NCI-H187 (cell line): ENCODE data around the gene LRRK1.

ENCODE experiments used
- DNase-seq, 2 experiments: peaks; one replicate each; lab custom pipeline; 2025; lab: John Stamatoyannopoulos, UW

The LRRK1 gene

DNA sequence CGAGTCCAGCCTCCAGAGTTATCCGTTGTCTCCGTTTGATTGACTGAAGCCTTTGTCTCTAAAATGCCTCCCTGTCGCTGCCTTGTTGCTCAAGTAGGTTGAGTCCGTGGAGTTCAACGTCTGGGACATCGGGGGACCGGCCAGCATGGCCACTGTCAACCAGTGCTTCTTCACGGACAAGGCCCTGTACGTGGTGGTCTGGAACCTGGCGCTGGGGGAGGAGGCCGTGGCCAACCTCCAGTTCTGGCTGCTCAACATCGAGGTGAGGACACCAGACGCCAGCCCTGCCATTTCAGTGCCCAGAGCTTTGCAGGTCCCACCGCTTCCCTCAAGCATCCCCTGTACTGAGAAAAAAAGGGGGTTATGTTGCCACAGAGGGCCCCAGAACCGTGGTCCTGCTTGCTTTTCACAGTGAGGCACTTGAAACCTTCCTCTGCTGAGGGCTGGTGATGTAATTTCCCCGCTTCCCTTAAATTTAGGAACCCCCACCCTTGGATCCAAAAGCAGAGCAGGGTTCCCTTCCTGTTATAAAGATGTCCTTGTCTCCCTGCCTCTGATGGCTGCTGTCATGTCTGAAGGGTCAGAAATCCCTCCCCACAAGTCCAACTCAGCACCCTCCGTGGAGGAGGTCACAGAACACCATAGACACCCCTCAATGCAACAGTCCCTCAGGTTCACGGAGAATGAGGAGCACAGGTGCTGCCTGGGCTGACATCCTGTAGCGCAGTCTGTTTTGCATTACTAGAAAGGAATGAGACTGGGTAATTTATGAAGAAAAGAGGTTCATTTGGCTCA is 105.7 kb downstream of the LRRK1 start:
- no peak for DNase-seq

DNA sequence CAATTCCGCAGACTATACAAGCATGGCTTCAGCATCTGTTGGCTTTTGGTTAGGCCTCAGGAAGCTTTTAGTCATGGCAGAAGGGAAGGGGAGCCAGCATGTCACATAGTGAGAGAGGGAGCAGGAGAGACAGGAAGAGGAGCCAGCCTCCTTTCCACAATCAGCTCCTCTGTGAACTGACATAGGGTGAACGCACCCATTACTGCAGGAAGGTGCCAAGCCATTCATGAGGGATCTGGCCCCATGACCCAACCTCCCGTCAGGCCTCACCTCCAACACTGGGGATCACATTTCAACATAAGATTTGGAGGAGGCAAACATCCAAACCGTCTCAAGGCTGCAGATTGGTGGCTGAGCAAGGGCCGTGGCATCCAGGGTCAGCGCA is 106.3 kb downstream of the LRRK1 start:
- DNase-seq = no peak

DNA sequence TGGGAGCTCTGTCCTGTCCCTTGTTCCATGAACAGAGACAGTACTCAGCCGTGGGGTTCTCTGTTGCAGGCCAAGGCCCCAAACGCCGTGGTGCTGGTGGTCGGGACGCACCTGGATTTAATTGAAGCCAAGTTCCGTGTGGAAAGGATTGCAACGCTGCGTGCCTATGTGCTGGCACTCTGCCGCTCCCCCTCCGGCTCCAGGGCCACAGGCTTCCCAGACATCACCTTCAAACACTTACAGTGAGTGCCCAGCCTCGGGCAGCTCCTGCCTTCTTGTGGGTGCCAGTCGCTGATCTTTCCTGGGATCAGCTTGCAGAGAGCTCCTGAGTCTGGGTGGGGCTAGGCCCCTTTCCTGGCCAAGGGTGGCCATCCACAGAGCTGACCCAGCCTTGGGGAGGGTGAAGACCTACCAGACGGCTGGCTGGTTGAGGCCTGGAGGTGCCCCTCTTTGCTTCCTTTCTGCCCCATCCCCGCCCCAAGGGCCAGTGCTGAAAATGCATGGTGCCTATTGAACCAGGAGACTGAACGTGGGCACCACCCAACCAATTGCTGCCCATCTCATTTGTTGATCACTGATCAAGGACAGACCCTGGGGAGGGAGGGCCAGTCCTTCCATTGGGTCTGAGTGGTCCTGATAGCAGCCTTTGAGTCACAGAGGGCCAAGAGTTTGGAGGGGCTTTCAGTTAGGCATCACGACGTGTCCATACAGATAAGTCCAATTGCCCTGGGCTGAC is 106.9 kb downstream of the LRRK1 start:
- DNase-seq = no peak

DNA sequence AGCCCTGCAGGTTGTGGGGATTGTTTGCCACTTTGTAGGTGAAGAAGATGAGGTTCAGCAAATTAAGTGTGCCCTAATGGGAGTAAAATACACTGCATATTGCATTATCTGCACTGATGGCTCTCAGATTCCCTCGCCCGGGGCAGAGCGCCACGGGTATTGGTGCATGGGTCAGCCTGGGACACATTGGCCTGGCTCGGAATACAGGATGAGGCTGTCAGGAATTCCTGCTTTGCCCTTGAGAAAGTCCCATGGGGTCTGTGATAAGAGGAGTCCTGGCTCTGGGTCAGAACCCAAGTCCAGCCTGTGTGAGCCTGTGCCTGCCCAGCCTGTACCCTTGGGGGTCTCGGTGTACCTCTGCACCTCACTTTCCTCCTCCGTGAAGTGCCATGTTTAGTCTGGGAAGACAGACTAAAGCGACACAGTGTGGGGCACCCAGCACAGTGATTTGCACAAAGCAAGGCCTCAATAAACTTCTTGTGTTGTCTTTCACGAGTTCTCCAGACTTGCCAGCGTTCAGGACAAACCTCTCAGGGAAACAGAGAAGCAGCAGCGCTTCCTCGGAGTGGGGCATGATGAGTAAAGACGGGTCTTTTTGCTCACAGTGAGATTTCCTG is 107.6 kb downstream of the LRRK1 start:
- no peak for DNase-seq

DNA sequence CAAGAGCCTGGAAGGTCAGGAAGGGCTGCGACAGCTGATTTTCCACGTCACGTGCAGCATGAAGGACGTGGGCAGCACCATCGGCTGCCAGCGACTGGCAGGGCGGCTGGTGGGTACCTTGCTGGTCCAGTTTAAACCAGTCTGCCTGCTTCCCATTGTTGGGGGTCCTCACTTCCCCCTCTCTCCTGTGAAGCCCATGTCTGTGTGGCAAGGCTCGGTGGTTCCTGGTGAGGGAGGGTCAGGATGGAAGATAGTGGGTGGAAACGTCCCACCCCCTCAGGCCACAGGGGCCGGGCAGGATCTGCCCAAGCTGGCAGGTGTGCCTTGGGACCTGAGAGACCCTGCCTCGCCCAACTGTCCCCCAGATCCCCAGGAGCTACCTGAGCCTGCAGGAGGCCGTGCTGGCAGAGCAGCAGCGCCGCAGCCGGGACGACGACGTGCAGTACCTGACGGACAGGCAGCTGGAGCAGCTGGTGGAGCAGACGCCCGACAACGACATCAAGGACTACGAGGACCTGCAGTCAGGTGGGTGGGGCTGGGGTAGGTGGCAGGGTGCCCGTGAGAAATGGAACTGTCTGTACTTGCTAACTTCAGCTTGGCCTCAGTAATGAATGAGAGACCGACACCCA is 108.2 kb downstream of the LRRK1 start:
- no peak for DNase-seq

DNA sequence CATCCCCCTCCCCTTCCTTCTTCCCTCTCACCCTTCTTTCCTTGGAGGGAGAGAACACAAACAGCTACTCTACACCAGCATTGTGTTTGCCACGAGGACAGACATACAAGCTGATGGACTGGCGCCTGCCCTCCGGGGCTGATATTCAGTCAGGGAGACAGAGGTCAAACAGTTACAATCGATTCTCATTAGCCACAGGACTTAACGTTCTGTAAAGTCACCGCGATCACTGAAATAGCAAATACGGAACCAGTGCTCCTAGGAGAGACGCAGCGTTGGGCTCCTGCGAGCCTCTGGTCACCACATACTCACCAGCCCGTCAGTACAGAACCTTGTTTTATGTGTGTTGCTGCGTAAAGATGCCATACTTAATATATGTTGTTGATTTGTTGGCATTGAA is 108.8 kb downstream of the LRRK1 start:
- DNase-seq = no peak

DNA sequence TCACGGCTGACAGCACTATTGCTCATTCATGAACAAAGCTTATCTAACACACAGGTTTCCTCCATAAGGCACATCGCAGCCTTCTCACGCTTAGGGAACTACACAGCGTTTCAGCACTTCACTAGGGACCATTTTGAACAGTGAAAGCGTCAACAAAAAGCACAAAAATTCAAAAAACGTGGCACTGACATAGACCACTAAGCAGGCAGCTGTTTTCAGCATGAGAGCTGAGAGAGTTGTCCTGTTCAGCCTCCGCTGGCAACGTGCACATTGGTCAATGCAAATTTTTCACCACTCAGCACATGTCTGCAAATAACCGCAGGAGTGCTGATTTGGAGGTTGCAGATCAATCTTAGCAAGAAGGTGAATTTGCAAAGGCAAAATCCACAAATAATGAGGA is 109.2 kb downstream of the LRRK1 start:
- no peak for DNase-seq

DNA sequence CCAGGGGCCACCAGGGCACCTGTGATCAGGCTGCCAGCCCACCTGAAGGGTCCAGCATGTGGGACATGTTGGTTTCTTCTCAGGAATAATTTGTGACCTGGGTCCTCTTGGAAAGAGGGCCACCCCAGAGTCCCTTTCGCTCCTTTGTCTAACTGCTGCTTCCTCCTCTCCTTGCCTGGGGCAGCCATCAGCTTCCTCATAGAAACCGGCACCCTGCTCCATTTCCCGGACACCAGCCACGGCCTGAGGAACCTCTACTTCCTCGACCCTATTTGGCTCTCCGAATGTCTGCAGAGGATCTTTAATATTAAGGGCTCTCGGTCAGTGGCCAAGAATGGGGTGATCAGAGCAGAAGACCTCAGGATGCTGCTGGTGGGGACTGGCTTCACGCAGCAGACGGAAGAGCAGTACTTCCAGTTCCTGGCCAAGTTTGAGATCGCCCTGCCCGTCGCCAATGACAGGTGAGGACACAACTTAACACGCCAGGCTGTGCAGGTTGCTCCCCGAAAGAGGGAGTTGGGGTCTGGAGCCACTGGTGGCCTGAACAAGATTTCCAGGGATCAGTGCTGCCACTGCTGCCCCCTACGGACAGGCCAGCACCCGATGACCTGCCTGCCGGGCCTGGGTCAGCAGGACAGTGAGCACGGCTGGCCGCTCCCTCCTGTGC is 109.7 kb downstream of the LRRK1 start:
- DNase-seq = no peak

DNA sequence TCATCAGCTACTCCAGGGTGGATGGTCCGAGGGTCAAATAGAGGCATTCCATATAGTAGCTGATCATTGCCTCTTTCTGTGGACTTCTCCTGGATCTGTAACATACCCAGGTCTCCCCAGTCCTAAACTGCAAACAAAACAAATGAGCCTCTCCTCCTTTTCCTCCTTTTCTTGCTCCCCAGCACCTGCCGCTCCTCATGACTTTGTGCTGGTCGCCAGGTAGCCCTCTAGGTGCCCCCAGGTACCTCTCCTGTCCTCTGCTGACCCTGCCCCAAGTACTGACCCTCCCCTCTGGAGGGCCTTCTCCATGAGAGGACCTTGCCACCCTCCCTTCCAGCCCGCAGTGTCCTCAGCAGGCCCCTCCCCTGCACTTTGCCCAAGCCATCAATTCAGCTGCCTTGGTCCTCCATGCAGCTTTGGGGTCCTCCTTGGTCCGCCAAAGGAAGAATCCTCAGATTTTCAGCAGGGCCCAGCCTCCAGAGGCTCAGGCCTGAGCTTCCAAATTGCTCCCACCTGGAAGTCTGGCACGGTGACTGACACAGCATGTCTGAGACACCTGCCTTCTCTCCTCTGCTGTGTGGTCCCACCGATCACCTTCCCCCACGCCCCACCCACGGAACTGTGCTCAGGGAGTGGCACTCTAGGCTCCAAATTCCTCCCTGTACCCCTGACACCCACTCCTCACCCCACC is 111.0 kb downstream of the LRRK1 start:
- no peak for DNase-seq

DNA sequence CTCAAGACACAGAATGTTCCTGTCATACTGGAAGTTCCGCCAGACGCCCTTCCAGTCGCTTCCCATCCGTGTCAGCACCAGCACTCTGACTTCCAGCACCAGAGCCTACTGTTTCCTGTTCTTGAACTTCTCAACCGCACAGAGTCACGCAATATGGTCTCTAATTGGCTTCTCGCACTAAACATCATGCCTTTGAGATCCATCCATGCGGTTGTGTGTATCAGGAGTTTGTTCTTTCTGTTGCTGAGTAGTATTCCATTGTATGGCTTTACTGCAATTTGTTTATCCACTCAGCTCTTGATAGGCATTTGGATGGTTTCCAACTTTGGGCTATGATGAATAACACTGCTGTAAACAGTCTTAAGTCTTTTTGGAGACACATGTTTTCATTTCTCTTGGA is 112.1 kb downstream of the LRRK1 start:
- no peak for DNase-seq

DNA sequence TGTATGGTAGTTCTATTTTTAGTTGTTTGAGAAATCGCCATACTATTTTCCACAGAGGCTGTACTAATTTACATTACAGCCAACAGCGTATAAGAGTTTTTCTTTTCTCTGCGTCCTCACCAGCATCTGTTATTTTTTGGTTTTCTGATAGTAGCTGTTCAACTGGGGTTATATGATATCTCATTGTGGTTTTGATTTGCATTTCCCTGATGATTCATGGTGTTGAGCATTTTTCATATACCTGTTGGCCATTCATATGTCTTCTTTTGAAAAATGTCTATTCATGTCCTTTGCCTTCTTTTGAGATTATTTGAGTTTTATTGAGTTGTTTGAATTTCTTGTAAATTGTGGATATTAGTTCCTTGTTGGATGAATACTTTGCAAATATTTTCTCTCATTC is 114.6 kb downstream of the LRRK1 start:
- DNase-seq = no peak

DNA sequence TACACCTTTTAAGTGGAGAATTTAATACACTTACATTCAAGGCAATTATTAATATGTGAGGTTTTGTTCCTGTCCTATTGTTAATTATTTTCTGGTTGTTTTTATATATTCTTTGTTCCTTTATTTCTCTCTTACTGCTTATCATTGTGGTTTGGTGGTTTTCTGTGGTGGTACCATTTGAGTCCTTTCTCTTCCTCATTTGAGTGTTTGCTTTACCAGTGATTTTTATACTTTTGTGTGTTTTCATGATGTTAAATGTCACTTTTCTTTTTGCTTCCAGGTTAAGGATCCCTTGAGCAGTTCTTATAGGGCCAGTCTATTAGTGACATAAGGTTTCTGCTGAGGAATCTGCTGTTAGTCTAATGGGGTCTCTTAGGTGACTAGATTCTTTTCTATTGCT is 116.5 kb downstream of the LRRK1 start:
- no peak for DNase-seq

DNA sequence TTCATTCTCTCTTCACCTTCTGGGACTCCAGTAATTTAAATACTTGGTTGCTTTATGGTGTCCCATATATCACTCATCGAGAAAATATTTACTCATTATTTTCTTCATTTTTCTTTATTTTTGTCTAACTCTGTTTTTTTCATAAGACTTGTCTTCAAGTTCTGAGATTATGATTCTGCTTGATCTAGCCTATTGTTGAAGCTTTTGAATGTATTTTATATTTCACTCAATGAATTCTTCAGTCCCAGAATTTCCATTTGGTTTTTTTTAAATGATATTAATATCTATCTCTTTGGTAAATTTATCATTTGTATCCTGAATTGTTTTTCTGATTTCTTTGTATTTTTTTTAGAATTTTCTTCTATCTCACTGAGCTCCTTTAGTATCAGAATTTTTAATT is 117.0 kb downstream of the LRRK1 start:
- DNase-seq = no peak

DNA sequence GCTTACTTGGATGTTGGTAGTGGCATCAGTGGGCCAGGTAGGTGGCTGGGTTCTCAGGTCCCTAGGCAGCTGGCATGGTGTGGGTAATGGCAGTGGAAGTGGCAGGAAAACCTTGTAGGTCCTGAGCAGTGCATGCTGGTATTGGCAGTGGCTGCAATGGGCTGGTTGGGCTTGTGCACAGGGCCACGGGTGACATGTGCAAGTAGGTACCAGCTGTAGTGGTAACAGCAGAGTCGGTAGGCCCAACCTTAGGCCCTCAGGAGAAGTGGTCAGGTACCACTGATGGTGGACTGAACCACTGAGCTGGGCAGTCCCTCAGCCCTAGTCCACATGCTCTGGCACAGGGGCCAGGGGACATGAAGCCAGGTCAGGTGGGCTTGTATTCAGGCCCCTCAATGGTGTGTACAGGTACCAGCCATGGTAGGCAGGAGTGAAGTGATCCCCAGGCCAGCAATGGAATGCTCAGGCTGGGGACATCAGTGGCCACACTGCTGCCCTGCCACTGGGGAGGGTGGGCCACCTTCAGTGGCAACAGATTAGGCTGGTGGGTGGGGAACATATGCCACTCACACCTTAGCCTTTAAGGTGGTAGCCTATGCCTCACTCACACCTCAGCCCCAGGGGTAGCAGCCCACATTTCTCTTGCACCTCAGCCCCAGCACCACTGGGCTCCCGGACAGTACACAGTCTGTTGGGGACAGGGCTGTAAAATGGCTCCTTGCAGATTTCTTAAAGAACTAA is 118.1 kb downstream of the LRRK1 start:
- DNase-seq = no peak

DNA sequence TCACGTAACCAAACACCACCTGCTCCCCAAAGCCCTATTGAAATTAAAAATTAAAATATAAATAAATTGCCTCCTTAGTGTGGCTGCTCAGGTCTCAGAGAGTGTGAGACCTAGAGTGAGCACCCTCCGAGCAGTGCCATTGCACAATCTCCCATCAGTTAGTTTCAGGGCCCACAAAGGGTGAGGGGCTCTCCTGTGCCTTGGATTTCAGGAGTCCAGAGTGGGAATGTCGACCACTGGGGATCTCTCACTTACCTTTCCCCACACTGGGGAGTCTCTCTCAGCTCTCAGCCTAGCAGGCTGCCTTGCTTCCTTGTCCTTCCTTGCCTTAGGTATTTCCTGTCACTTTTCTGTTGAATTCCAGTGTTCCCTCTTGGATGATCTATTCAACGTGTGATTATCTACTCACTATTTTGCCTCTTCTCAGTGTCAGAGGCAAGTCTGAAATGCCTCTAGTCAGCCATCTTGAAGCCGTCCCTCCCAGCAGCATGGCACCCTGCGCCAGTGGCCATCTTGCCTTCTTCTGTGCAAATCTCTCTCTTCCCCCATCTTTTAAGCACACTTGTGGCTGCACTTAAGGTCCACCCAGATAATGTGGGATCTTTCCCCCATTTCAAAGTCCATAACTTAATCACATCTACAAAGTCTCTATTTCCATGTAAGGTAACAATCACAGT is 119.3 kb downstream of the LRRK1 start:
- DNase-seq = no peak

DNA sequence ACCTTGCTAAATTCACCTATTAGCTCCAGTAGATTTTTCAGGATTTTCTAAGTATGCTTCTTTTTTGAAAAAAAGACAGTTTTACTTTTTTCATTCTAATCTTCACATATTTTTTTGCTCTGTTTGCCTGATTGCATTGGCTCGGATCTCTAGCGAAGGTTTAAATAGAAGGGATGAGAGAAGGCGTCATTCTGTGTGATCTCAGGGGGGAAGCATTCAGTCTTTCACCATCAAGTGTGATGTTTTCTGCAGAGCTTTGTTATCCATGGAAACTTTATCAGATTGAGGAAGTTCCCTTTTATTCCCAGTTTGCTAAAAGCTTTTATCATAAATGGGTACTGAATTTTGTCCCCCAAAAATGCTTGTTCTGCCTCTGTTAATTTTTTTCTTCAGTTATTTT is 120.3 kb downstream of the LRRK1 start:
- DNase-seq = no peak

DNA sequence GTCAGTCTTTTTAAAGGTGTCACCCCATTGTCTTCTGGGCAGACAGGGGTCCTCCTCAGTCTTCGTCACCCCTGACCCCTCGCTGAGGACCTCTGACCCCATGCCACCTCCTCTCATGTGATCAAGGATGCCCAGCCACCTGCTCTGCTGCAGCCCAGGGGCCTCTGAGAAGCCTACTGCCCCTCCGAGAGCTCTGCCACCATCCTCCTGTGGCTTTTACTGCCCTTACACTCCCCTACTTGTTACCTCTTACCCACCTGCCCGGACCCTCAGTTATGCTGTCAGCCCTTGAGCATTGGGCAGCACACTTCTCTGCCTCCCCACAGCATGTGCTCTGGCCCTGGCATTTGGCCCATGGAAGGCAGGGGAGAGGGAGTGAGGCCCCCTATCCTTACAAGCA is 123.2 kb downstream of the LRRK1 start:
- no peak for DNase-seq

DNA sequence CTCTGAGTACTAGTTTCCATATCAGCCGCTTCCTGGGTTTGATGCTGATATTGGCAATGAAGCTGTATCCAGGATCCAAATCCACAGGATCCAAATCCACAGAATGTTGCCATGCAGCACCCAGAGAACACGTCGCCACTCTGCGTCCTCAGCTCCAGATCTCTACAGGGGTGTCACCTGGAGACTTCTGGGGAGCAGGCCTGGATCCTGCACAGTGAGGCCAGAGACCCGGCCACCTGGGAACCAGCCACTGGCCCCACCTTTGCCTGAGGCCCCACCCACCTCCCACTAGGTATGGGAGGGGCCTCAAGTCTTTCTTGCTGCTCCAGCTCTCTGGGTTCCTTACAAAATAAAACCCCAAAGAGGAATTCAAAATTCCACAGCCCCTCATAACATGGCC is 123.9 kb downstream of the LRRK1 start:
- no peak for DNase-seq

DNA sequence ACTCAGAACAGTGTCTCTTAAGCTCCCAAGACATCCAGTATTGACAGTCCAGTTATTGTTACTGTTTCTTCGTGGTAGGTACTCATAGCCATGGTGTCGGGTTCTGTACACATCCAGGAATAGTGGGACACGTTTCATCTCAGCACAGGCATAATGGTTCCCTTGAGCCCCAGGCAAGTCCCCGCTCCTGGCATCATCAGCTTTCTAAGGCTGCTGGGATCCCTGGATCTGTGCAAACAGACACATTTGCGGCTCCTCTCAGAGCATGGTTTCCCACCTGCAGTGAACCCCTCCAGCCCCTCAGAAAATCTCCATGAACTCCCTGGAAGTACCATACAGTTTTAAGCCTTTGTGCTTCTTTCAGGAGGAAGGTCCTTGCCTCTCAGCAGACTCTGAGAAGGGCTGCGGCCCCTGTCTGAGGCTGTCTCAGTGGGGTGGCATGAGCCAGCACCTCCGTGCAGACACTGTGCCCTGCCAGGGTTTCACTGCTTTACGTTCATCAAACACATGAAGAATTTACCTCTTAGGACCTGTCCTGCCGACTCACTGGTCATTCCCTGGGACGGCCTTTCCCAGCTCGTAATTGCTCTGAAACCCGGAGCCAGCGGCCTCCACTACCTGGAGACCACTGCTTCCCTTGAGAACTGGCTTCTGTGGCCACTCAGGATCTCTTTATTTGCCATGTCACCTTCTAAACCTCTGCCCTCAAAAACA is 124.9 kb downstream of the LRRK1 start:
- no peak for DNase-seq
